ENCODE measurements around the gene PRKN.

The PRKN gene

DNA sequence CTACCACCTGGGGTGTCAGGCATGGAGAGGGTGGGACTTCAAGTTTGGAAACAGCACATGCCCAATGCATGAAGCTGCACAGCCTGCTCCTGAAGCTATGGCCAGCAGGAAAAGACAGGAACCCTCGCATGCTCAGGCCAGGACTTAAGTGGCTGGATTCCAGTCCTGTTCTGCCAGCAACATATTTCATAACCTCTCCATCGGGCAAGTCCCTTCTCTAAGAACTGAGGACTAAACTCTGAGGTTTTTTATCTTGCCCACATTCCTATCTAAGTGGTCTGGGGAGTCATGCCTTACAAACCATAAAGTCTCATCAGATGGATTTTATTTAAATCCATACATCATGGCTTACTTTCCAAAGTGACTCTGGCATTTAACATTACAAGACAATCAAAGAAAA is 1426.2 kb downstream of the PRKN start:
- WGBS, 2 experiments = 86 to 89% methylated on average over 2 of the region's 2 CpGs
- Histone ChIP-seq H3K27me3 (ENCODE audit: control insufficient read depth, insufficient read depth, low read length, poor library complexity, severe bottlenecking) (no peaks in the 10 kb centered on the region), H3K27ac (ENCODE audit: insufficient read depth, low read depth, low read length, poor library complexity, severe bottlenecking) (no peak overlapping the region), H3K9me3 (ENCODE audit: control insufficient read depth, low read length) (no peaks in the 10 kb centered on the region), H3K4me1 (ENCODE audit: control insufficient read depth, insufficient read depth, low read length) (no peaks in the 10 kb centered on the region), H3K36me3 (ENCODE audit: control insufficient read depth, insufficient read depth, low read length) (no peaks in the 10 kb centered on the region), H3K4me3 (ENCODE audit: insufficient read depth, low read depth, low read length) (no peak overlapping the region)

DNA sequence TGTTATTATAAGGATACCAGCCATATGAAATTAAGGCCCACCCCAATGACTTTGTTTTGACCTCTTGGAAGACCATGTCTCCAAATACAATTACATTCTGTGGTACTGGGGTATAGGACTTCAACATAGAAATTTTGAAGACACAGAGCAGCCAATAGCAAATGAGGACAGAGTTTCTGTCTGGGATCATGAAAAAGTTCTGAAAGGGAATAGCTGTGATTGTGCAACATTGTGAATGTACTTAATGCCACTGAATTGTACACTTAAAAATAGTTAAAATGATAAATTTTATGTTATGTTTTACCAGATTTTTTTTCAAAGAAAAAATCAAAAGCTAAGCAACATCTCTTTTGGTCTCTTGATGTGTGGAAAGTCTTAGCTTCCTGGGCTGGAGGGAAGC is 1426.7 kb downstream of the PRKN start:
- Histone ChIP-seq H3K27ac (ENCODE audit: insufficient read depth, low read depth, low read length, poor library complexity, severe bottlenecking) (no peak overlapping the region), H3K4me1 (ENCODE audit: control insufficient read depth, insufficient read depth, low read length) (no peaks in the 10 kb centered on the region), H3K9me3 (ENCODE audit: control insufficient read depth, low read length) (no peaks in the 10 kb centered on the region), H3K27me3 (ENCODE audit: control insufficient read depth, insufficient read depth, low read length, poor library complexity, severe bottlenecking) (no peaks in the 10 kb centered on the region), H3K4me3 (ENCODE audit: insufficient read depth, low read depth, low read length) (no peak overlapping the region), H3K36me3 (ENCODE audit: control insufficient read depth, insufficient read depth, low read length) (no peaks in the 10 kb centered on the region)

DNA sequence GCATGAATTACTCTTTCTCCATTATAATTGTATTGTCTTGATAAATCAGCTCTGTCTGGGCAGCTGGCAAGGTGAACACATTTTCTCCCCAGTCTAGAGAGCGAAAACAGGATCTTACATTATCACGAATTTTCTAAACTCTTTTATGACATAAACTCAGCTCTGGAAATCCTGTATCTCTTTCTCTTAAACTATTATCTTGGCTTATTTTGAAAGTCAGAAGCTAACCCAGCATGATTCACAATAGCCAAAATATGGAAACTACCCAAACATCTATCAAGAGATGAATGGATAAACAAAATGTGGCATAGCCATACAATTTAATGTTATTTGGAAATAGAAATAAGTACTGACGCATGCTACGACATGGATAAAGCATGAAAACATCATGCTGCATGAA is 1427.8 kb downstream of the PRKN start:
- Histone ChIP-seq H3K36me3 (ENCODE audit: control insufficient read depth, insufficient read depth, low read length) (no peaks in the 10 kb centered on the region), H3K4me3 (ENCODE audit: insufficient read depth, low read depth, low read length) (no peak overlapping the region), H3K27me3 (ENCODE audit: control insufficient read depth, insufficient read depth, low read length, poor library complexity, severe bottlenecking) (no peaks in the 10 kb centered on the region), H3K9me3 (ENCODE audit: control insufficient read depth, low read length) (no peaks in the 10 kb centered on the region), H3K4me1 (ENCODE audit: control insufficient read depth, insufficient read depth, low read length) (no peaks in the 10 kb centered on the region), H3K27ac (ENCODE audit: insufficient read depth, low read depth, low read length, poor library complexity, severe bottlenecking) (no peak overlapping the region)
- 88 to 90% methylated on average over 4 of the region's 4 CpGs for WGBS, 2 experiments
